H9 (cell line): ENCODE data around the gene HHIPL2. TPM values are rescaled to one million over a fixed set of nuclear protein-coding genes. Genes with fewer than 3 reads are reported as not detected.

Experiments
- DNase-seq: peaks from one replicate; pipeline ENCODE4 v3.0.0-alpha.2; 2017
- H2AFZ ChIP-seq: one replicate; pipeline ENCODE4 v1.6.1; 2013; ENCODE audit warnings: mild to moderate bottlenecking, low read length, control low read depth, moderate library complexity
- H2AK5ac ChIP-seq: 2 replicates; pipeline ENCODE4 v1.6.1; 2013; ENCODE audit warnings: low read length, control low read depth, mixed read lengths; ENCODE audit not compliant: insufficient read length
- H2BK120ac ChIP-seq: one replicate; pipeline ENCODE4 v1.6.1; 2013; ENCODE audit warnings: low read depth, mild to moderate bottlenecking, low read length, control low read depth, inconsistent platforms; ENCODE audit not compliant: poor library complexity, severe bottlenecking
- H2BK12ac ChIP-seq: 2 replicates; pipeline ENCODE4 v1.6.1; 2013; ENCODE audit warnings: low read length, control low read depth, mixed read lengths, low read depth; ENCODE audit not compliant: insufficient read length
- H2BK15ac ChIP-seq: 2 replicates; pipeline ENCODE4 v1.6.1; 2013; ENCODE audit warnings: low read depth, low read length, control low read depth
- H2BK20ac ChIP-seq: one replicate; pipeline ENCODE4 v1.6.1; 2013; ENCODE audit warnings: low read depth, mild to moderate bottlenecking, low read length, control low read depth, inconsistent platforms; ENCODE audit not compliant: poor library complexity, severe bottlenecking
- H2BK5ac ChIP-seq: 2 replicates; pipeline ENCODE4 v1.6.1; 2013; ENCODE audit warnings: low read length, control low read depth, mixed read lengths; ENCODE audit not compliant: insufficient read length
- H3K14ac ChIP-seq: 2 replicates; pipeline ENCODE4 v1.6.1; 2013; ENCODE audit warnings: low read length, control low read depth; ENCODE audit not compliant: insufficient read depth
- H3K18ac ChIP-seq: 2 replicates; pipeline ENCODE4 v1.6.1; 2013; ENCODE audit warnings: low read depth, mild to moderate bottlenecking, mixed read lengths, low read length, control low read depth; ENCODE audit not compliant: insufficient read length
- H3K23ac ChIP-seq: 2 replicates; pipeline ENCODE4 v1.6.1; 2013; ENCODE audit warnings: low read length, control low read depth, mixed read lengths, low read depth; ENCODE audit not compliant: insufficient read length
- H3K23me2 ChIP-seq: 2 replicates; pipeline ENCODE4 v1.6.1; 2013; ENCODE audit warnings: low read depth, mild to moderate bottlenecking, mixed read lengths, low read length, control low read depth; ENCODE audit not compliant: insufficient read length, poor library complexity, severe bottlenecking
- H3K27ac ChIP-seq: 2 replicates; pipeline ENCODE4 v1.5.1; 2013; ENCODE audit warnings: low read length, control low read depth, mixed read lengths, low read depth; ENCODE audit not compliant: insufficient read length
- H3K27me3 ChIP-seq: 2 replicates; pipeline ENCODE4 v1.6.1; 2013; ENCODE audit warnings: low read length, control low read depth, inconsistent platforms; ENCODE audit not compliant: insufficient read depth
- H3K4ac ChIP-seq: 2 replicates; pipeline ENCODE4 v1.6.1; 2013; ENCODE audit warnings: low read depth, mild to moderate bottlenecking, control low read depth, inconsistent platforms, low read length, moderate library complexity
- H3K4me1 ChIP-seq: 2 replicates; pipeline ENCODE4 v1.6.1; 2013; ENCODE audit warnings: low read length, control low read depth, inconsistent platforms; ENCODE audit not compliant: insufficient read depth
- H3K4me2 ChIP-seq: 2 replicates; pipeline ENCODE4 v1.6.1; 2013; ENCODE audit warnings: low read length, control low read depth, mixed read lengths; ENCODE audit not compliant: insufficient read length, insufficient read depth
- H3K56ac ChIP-seq: 2 replicates; pipeline ENCODE4 v1.6.1; 2013; ENCODE audit warnings: low read depth, mild to moderate bottlenecking, mixed read lengths, low read length, control low read depth; ENCODE audit not compliant: insufficient read length
- H3K79me1 ChIP-seq: 2 replicates; pipeline ENCODE4 v1.6.1; 2013; ENCODE audit warnings: low read depth, mild to moderate bottlenecking, moderate library complexity, low read length, control low read depth, inconsistent platforms; ENCODE audit not compliant: insufficient read depth, poor library complexity, severe bottlenecking
- H3K79me2 ChIP-seq: 2 replicates; pipeline ENCODE4 v1.6.1; 2013; ENCODE audit warnings: low read length, control low read depth, inconsistent platforms; ENCODE audit not compliant: insufficient read depth
- H3K9ac ChIP-seq: 2 replicates; pipeline ENCODE4 v1.6.1; 2013; ENCODE audit warnings: low read length, control low read depth, mixed read lengths; ENCODE audit not compliant: insufficient read length; ENCODE audit errors: extremely low read depth
- H3K9me3 ChIP-seq: one replicate; pipeline ENCODE4 v1.6.1; 2013; ENCODE audit warnings: low read depth, low read length, inconsistent platforms; ENCODE audit not compliant: control insufficient read depth
- H3T11ph ChIP-seq: one replicate; pipeline ENCODE4 v1.6.1; 2013; ENCODE audit warnings: mild to moderate bottlenecking, low read length, control low read depth, inconsistent platforms
- H4K20me1 ChIP-seq: one replicate; pipeline ENCODE4 v1.6.1; 2013; ENCODE audit not compliant: control insufficient read depth, insufficient read length, insufficient read depth
- H4K5ac ChIP-seq: 2 replicates; pipeline ENCODE4 v1.6.1; 2013; ENCODE audit warnings: low read depth, mild to moderate bottlenecking, mixed read lengths, low read length, control low read depth; ENCODE audit not compliant: insufficient read length
- H4K8ac ChIP-seq: replicated peaks from 2 replicates; pipeline ENCODE4 v1.6.1; 2013; ENCODE audit warnings: low read length, control low read depth, mixed read lengths, low read depth; ENCODE audit not compliant: insufficient read length
- H4K91ac ChIP-seq: 2 replicates; pipeline ENCODE4 v1.6.1; 2013; ENCODE audit warnings: low read depth, mild to moderate bottlenecking, moderate library complexity, mixed read lengths, low read length, control low read depth; ENCODE audit not compliant: insufficient read length
- H3K27ac Mint-ChIP-seq, 3 experiments: 2 replicates in 2 of 3; 3 replicates in 1 of 3; pipeline ENCODE4 v1.8.0; 2020 to 2021; ENCODE audit warnings: mixed read lengths in 3 of 3, mild to moderate bottlenecking in 1 of 3, moderate library complexity in 1 of 3
- H3K27me3 Mint-ChIP-seq: 2 replicates; pipeline ENCODE4 v1.8.0; 2021; ENCODE audit warnings: low read depth, mild to moderate bottlenecking, moderate library complexity, mixed read lengths
- H3K36me3 Mint-ChIP-seq, 3 experiments: 2 replicates in 2 of 3; 3 replicates in 1 of 3; pipeline ENCODE4 v1.8.0; 2020 to 2021; ENCODE audit warnings: low read depth in 3 of 3, mixed read lengths in 3 of 3; ENCODE audit not compliant: insufficient read depth in 1 of 3
- H3K4me1 Mint-ChIP-seq, 2 experiments: 2 replicates each; pipeline ENCODE4 v1.8.0; 2020; ENCODE audit warnings: mixed read lengths in 2 of 2
- H3K4me3 Mint-ChIP-seq, 2 experiments: 2 replicates in 1 of 2; 3 replicates in 1 of 2; pipeline ENCODE4 v1.8.0; 2020 to 2021; ENCODE audit warnings: mild to moderate bottlenecking in 2 of 2, mixed read lengths in 2 of 2, moderate library complexity in 1 of 2
- H3K9me3 Mint-ChIP-seq, 2 experiments: 2 replicates in 1 of 2; 3 replicates in 1 of 2; pipeline ENCODE4 v1.8.0; 2020; ENCODE audit warnings: mild to moderate bottlenecking in 2 of 2, mixed read lengths in 2 of 2, moderate library complexity in 1 of 2
- CTCF ChIP-seq: fragments of 200-600 bp; sonication (generic); conservative IDR thresholded peaks from 3 replicates; pipeline ENCODE4 v1.8.0; 2021; ENCODE audit warnings: antibody characterized with exemption, mild to moderate bottlenecking
- WGBS: extraction: QIAGEN DNeasy Blood & Tissue Kit; methylation state at CpG from one replicate; pipeline ENCODE4 v1.1.7; 2013; ENCODE audit warnings: missing lambda C conversion rate, low lambda C conversion rate, mixed read lengths; ENCODE audit not compliant: insufficient read length; ENCODE audit errors: extremely low coverage; 5-methylcytosine and 5-hydroxymethylcytosine counted together
- total RNA-seq: library from RNA; stranded (reverse); gene quantifications from 2 replicates; pipeline ENCODE4 v1.2.1, GENCODE V29; 2021

The HHIPL2 gene
- total RNA-seq, 1 experiment from 2014 or later, result 0.39 TPM

GRCh38 chr1:222529916-222530315, 18.0 kb downstream of the HHIPL2 start:
- no peaks in the 10 kb centered on the region for H3K9me3 ChIP-seq
- Mint-ChIP-seq H3K27ac (no peak overlapping the region), H3K4me3 (no peak overlapping the region), H3K9me3 (no peaks in the 10 kb centered on the region), H3K4me1 (no peaks in the 10 kb centered on the region), H3K36me3 (no peaks in the 10 kb centered on the region), H3K27me3 (no peaks in the 10 kb centered on the region; the same call in 1 of the 2 replicates)
- H3K27ac ChIP-seq, result no peak overlapping the region
- H4K91ac ChIP-seq, result no peak overlapping the region
- H3K27me3 ChIP-seq, result no peaks in the 10 kb centered on the region
- no peak for TF ChIP-seq CTCF
- H3K79me1 ChIP-seq, result no peaks in the 10 kb centered on the region
- H4K5ac ChIP-seq, result no peak overlapping the region
- H3K4ac ChIP-seq, result no peak overlapping the region
- no peaks in the 10 kb centered on the region for H3K4me1 ChIP-seq
- H3K14ac ChIP-seq, result no peak overlapping the region
- H3K56ac ChIP-seq, result no peak overlapping the region
- no peak overlapping the region for H3K4me2 ChIP-seq
- H4K8ac ChIP-seq, result no peak overlapping the region
- no peak overlapping the region for H2AK5ac ChIP-seq
- H3K18ac ChIP-seq, result no peak overlapping the region
- no CpG with 5 or more reads among the region's 3 CpGs for WGBS
- H2AFZ ChIP-seq, result no peak overlapping the region
- H3K79me2 ChIP-seq, result no peaks in the 10 kb centered on the region
- H2BK12ac ChIP-seq, result no peak overlapping the region
- no peaks in the 10 kb centered on the region for H4K20me1 ChIP-seq
- H2BK15ac ChIP-seq, result no peak overlapping the region
- H3K9ac ChIP-seq, result no peak overlapping the region
- DNase-seq, result no peak
- no peak overlapping the region for H2BK20ac ChIP-seq
- H3K23me2 ChIP-seq, result no peaks in the 10 kb centered on the region
- no peak overlapping the region for H3K23ac ChIP-seq
- H2BK120ac ChIP-seq, result no peak overlapping the region
- no peak overlapping the region for H3T11ph ChIP-seq
- no peak overlapping the region for H2BK5ac ChIP-seq
